ENCODE measurements around the gene PDIA5. TPM values are rescaled to one million over a fixed set of nuclear protein-coding genes. Genes with fewer than 3 reads are reported as not detected.
A peak's percentile ranks its signal among the peaks of the same experiment; 100 is the strongest.

Gene PDIA5
- polyA plus RNA-seq, 1 donor (not counting 4 experiments of a cell fraction or from before 2014, with no cell fraction given): 29.8 TPM

DNA sequence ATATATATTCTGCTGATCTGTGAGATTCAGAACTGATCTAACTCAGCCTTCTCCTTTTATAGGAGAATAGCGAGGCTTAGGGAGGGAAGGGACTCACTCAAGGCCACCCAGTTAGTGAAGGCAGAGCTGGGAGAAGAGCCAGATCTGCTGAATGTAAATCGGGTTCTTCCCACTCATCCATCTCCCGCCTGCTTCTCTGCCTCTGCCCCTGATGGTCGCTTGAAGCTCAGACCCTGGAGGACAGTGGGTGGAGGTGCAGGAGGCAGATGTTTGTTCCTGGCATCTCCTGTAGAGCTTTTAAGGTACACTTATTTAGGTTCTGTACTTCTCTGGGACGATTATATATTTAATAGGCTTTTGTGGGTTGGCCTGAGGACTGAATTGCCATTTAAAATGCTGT lies 4.3 kb downstream of the PDIA5 start:
- peaks cover 22% of the 10 kb centered on the region for H3K4me1 ChIP-seq (ENCODE audit: control insufficient read depth, extremely low read depth, insufficient read depth, low read length)
- no peak overlapping the region for H3K9ac ChIP-seq (ENCODE audit: control insufficient read depth, extremely low read depth, insufficient read depth, low read length)
- H3K36me3 ChIP-seq (ENCODE audit: control insufficient read depth in 2 of 2, extremely low read depth in 1 of 2, insufficient read depth in 2 of 2, low read length in 2 of 2): peaks cover 0 to 11% of the 10 kb centered on the region in 2 experiments
- DNase-seq (ENCODE audit: low read depth, low spot score) (no peak), FAIRE-seq (no peak)
- no peak for TF ChIP-seq EZH2 (IDR thresholded peaks at IDR 0.05; ENCODE audit: low read length)
- TF ChIP-seq, protein P1, sequence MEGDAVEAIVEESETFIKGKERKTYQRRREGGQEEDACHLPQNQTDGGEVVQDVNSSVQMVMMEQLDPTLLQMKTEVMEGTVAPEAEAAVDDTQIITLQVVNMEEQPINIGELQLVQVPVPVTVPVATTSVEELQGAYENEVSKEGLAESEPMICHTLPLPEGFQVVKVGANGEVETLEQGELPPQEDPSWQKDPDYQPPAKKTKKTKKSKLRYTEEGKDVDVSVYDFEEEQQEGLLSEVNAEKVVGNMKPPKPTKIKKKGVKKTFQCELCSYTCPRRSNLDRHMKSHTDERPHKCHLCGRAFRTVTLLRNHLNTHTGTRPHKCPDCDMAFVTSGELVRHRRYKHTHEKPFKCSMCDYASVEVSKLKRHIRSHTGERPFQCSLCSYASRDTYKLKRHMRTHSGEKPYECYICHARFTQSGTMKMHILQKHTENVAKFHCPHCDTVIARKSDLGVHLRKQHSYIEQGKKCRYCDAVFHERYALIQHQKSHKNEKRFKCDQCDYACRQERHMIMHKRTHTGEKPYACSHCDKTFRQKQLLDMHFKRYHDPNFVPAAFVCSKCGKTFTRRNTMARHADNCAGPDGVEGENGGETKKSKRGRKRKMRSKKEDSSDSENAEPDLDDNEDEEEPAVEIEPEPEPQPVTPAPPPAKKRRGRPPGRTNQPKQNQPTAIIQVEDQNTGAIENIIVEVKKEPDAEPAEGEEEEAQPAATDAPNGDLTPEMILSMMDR (optimal IDR thresholded peaks at IDR 0.05 in 1 of 3, IDR thresholded peaks at IDR 0.05 in 1 of 3, conservative IDR thresholded peaks at IDR 0.05 in 1 of 3; ENCODE audit: extremely low read depth in 1 of 3, insufficient read depth in 2 of 3, low read length in 3 of 3): peak in 2 of 3 experiments; percentile 5 to 22
- peaks cover 17% of the 10 kb centered on the region for H3K9me1 ChIP-seq (ENCODE audit: control insufficient read depth, extremely low read depth, insufficient read depth, low read length)
- dilution Hi-C loops (cut with MboI; ENCODE audit: extremely low pct_ligation_motif_present, low sequenced_read_pairs): no loop called here
- H4K20me1 ChIP-seq (ENCODE audit: control insufficient read depth, extremely low read depth, insufficient read depth, low read length): peaks cover 35% of the 10 kb centered on the region
- no peak overlapping the region for H3K27ac ChIP-seq (ENCODE audit: control insufficient read depth, insufficient read depth, low read length)
- H3K4me2 ChIP-seq (ENCODE audit: control insufficient read depth, extremely low read depth, insufficient read depth, low read depth, low read length): no peak overlapping the region
- no peak overlapping the region for H2AFZ ChIP-seq (ENCODE audit: control insufficient read depth, low read length)
- H3K79me2 ChIP-seq (ENCODE audit: control insufficient read depth, insufficient read depth, low read length): peaks cover 91% of the 10 kb centered on the region
- no peaks in the 10 kb centered on the region for H3K27me3 ChIP-seq (ENCODE audit: control insufficient read depth, extremely low read depth, insufficient read depth, low read length)
- no peak overlapping the region for H3K4me3 ChIP-seq (ENCODE audit: control insufficient read depth in 2 of 3, extremely low read depth in 1 of 3, insufficient read depth in 2 of 3, low read depth in 1 of 3, low read length in 3 of 3)
- no peaks in the 10 kb centered on the region for H3K9me3 ChIP-seq (ENCODE audit: control insufficient read depth, low read depth, low read length)

DNA sequence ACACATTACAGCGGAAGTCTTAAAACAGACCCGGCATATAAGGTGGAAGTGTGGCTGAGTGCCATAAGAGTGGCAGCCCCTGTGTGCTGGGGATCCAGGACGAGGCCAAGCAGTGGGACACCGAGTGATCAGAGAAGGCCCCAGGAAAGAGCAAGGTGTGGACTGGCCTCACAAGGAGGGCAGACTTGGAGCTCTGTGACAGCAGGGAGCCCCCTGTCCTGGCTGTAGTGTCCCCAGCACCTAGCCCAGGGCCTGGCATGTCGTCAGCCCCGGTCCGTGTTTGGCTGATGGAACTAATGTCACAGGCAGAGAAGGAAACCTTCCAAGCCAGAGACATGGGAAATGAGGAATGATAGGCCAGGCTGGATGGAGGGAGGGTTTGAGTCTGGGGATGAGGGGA lies 4.8 kb downstream of the PDIA5 start:
- Histone ChIP-seq H3K27ac (ENCODE audit: control insufficient read depth, insufficient read depth, low read length) (no peak overlapping the region), H3K4me3 (ENCODE audit: control insufficient read depth in 2 of 3, extremely low read depth in 1 of 3, insufficient read depth in 2 of 3, low read depth in 1 of 3, low read length in 3 of 3) (no peak overlapping the region), H3K4me1 (ENCODE audit: control insufficient read depth, extremely low read depth, insufficient read depth, low read length) (peaks cover 23% of the 10 kb centered on the region), H3K9me1 (ENCODE audit: control insufficient read depth, extremely low read depth, insufficient read depth, low read length) (peaks cover 20% of the 10 kb centered on the region), H2AFZ (ENCODE audit: control insufficient read depth, low read length) (no peak overlapping the region), H3K9ac (ENCODE audit: control insufficient read depth, extremely low read depth, insufficient read depth, low read length) (no peak overlapping the region), H3K27me3 (ENCODE audit: control insufficient read depth, extremely low read depth, insufficient read depth, low read length) (no peaks in the 10 kb centered on the region), H3K79me2 (ENCODE audit: control insufficient read depth, insufficient read depth, low read length) (peaks cover 95% of the 10 kb centered on the region), H3K4me2 (ENCODE audit: control insufficient read depth, extremely low read depth, insufficient read depth, low read depth, low read length) (no peak overlapping the region), H3K36me3 (ENCODE audit: control insufficient read depth in 2 of 2, extremely low read depth in 1 of 2, insufficient read depth in 2 of 2, low read length in 2 of 2) (peaks cover 0 to 14% of the 10 kb centered on the region in 2 experiments), H4K20me1 (ENCODE audit: control insufficient read depth, extremely low read depth, insufficient read depth, low read length) (peaks cover 40% of the 10 kb centered on the region), H3K9me3 (ENCODE audit: control insufficient read depth, low read depth, low read length) (no peaks in the 10 kb centered on the region)
- DNase-seq (ENCODE audit: low read depth, low spot score): no peak
- dilution Hi-C loops (cut with MboI; ENCODE audit: extremely low pct_ligation_motif_present, low sequenced_read_pairs): no loop called here
- TF ChIP-seq EZH2 (IDR thresholded peaks at IDR 0.05; ENCODE audit: low read length): no peak
- TF ChIP-seq, protein P1 (optimal IDR thresholded peaks at IDR 0.05 in 1 of 3, IDR thresholded peaks at IDR 0.05 in 1 of 3, conservative IDR thresholded peaks at IDR 0.05 in 1 of 3; ENCODE audit: extremely low read depth in 1 of 3, insufficient read depth in 2 of 3, low read length in 3 of 3): no peak
- FAIRE-seq: no peak

Measured in keratinocyte (primary cell).